Rectal smooth muscle tissue (tissue), 1 donor: ENCODE measurements around the gene SCAPER.

Source experiments
- H3K27ac ChIP-seq: one replicate; pipeline ENCODE4 v1.7.0; 2013; ENCODE audit warnings: low read depth, low read length, inconsistent platforms
- H3K27me3 ChIP-seq: one replicate; pipeline ENCODE4 v1.7.0; 2013; ENCODE audit warnings: low read length; ENCODE audit not compliant: control insufficient read depth, insufficient read depth
- H3K36me3 ChIP-seq: one replicate; pipeline ENCODE4 v1.7.0; 2013; ENCODE audit warnings: low read length; ENCODE audit not compliant: control insufficient read depth, insufficient read depth
- H3K4me1 ChIP-seq: one replicate; pipeline ENCODE4 v1.7.0; 2013; ENCODE audit warnings: low read length; ENCODE audit not compliant: control insufficient read depth, insufficient read depth
- H3K4me3 ChIP-seq: one replicate; pipeline ENCODE4 v1.7.0; 2013; ENCODE audit warnings: low read length
- H3K9ac ChIP-seq: one replicate; pipeline ENCODE4 v1.7.0; 2013; ENCODE audit warnings: low read length

Gene SCAPER

DNA sequence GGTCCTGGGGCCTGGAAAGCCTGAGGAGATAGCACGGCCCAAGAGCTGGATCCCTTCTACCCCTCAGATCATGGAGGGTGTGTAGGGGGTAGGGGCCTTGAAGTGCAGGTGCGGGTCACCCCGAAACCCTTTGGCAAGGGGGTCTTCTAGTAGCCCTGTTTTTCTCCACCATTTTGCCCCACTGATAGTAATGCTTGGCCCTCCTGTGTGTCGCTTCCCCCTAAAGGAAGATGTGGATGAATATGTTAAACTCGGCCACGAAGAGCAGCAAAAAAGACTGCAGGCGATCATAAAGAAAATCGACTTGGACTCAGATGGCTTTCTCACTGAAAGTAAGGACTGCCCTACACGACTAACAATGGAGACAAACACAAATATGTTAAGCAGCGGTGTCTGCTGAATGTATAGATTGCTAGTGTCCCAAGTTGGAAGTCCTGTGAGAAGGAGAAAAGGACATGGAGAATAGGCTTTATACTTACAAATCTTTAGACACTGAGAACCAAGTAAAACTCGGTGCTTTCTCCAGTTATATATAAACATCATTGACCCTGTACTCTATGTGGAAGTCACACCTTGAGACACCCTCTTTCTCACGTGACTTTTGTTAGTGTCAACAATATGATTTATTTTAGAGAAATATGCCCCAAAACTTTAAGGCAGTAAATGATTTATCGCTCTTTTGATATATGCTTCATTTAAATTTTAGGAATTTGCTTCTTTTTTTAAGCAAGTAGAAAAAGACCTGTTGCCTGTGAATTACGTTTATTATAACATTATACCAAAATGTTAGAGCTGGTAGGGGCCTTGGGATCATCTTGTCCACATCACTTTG is 27.2 kb upstream of the SCAPER start:
- H3K27me3 ChIP-seq: no peaks in the 10 kb centered on the region
- H3K27ac ChIP-seq: peak overlapping the region; percentile 62
- H3K4me3 ChIP-seq: peak overlapping the region; percentile 65
- peak overlapping the region; percentile 4 for H3K9ac ChIP-seq
- H3K4me1 ChIP-seq: no peaks in the 10 kb centered on the region
- peaks cover 3% of the 10 kb centered on the region for H3K36me3 ChIP-seq

DNA sequence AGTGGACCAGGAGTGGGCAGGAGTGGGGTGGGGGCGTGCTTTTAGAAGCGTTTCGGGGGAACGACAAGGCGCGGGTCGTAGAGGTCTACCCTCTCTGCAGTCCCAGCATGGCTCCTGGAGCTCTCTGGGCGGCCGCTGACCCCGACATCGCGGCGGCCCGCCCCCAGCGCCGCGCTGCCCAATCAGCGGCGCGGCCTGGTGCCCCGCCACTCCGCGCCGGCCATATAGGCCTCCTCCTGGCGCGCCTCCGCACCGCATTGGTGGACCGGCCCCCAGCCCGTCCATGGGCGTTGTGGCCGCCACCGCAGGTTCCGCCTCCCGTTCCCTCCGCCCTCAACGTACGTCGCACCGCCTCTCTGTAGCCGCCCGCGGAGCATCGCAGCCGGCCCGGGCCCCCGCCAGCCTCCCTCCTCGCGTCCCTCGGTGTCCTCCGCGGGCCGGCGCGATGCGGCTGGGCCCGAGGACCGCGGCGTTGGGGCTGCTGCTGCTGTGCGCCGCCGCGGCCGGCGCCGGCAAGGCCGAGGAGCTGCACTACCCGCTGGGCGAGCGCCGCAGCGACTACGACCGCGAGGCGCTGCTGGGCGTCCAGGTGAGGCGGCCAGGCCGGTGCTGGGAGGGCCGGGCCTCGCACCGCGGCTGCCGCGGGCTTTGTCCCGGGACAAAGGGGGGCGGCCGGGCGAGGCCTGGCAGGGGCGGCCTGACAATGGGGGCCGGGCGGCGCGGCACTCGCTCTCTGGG is 26.4 kb upstream of the SCAPER start, which contains the start of gene RCN2:
TSS of gene RCN2 (plus strand) at position 353 of the 738 bp plus-strand sequence. CDS start at position 446, 93 bp downstream.
- peak within 1 kb of the TSS; percentile 4 for H3K9ac ChIP-seq
- no peaks in the 10 kb centered on the region for H3K27me3 ChIP-seq
- no peaks in the 10 kb centered on the region for H3K4me1 ChIP-seq
- peak within 1 kb of the TSS; percentile 65 for H3K4me3 ChIP-seq
- H3K36me3 ChIP-seq: peaks cover 3% of the 10 kb centered on the region
- H3K27ac ChIP-seq: peak within 1 kb of the TSS; percentile 62

DNA sequence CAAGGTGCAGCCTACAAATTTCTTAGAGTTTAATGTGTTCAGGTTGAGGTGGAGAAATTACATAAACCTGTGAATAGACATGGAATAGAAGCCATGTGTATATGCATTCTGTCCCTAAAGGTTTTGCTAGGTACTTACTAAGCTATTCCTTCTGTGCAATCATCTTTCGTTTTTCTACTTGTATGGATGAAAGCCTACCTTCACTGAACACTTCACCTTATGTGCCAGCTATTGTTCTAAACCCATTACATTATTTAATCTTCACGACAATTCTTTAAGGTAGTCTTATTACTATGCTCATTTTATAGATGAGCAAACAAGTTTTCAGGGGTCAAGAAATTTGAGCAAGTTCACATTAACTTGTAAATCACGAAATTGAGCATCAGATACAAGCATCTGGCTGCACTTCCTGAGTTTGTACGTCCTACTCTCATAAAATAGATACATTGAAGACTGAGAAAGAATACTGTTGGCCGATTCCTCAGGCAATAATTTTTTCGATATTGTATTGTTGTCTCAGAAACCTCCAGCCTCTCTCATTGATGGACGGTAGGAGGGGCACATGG is 25.8 kb upstream of the SCAPER start:
- Histone ChIP-seq H3K4me3 (peak overlapping the region; percentile 60), H3K36me3 (no peaks in the 10 kb centered on the region), H3K27ac (peak overlapping the region; percentile 18), H3K4me1 (no peaks in the 10 kb centered on the region), H3K9ac (no peak overlapping the region), H3K27me3 (no peaks in the 10 kb centered on the region)

DNA sequence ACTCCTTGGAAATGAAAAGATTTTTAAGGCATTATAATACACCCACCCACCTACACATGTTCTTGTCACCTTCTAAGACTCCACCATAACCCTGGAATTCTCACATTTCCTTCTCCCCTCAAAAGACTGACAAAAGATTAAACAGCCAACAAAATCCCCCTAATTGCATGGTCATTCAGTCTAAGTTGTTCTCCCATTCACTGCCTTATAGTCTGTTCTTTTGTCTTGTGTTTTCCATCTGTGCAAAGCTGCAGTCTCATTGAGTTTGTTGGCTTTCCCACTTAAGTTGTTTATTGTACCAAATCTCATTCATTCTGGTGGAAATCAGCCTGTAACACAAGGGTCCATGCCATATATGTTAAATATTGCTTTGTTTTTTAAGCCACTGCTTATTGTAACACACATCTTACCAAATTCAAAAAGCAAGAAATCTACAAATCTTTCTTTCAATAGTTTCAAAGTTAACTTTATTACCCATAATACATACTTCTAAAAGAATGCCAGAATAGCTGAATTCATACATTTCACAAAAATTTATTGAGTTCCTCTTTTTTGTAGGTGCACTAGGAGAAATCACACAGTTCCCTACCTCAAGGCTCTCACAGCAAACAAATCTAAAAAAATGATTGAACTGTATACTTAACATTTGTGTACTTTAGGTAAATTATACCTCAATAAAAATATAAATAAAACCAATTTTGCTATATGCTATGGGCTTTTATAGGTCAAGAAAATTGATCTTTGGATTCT is 24.0 kb upstream of the SCAPER start:
- H3K36me3 ChIP-seq: no peaks in the 10 kb centered on the region
- no peaks in the 10 kb centered on the region for H3K27me3 ChIP-seq
- no peaks in the 10 kb centered on the region for H3K4me1 ChIP-seq
- H3K27ac ChIP-seq: no peak overlapping the region
- H3K4me3 ChIP-seq: no peak overlapping the region
- no peak overlapping the region for H3K9ac ChIP-seq

DNA sequence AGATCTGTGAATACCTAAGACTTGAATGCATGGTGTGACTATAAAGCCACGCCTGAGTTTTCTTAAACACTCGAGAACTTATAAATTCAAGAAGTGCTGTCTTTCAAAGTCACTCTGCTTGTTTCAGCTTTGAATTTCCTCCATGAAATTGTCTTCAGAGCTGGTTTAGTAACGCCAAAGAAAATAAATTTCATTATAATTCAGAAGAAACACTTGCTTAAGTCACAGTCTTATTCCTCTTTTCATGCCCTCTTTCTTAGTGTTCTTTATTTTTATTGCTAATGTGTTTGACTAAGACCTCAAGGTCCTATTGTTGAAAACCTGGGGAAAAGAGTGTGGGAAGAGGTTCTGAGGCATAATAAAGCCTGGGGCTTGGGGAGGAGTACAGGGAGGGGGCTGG is 23.1 kb upstream of the SCAPER start:
- Histone ChIP-seq H3K9ac (no peak overlapping the region), H3K27me3 (no peaks in the 10 kb centered on the region), H3K27ac (no peak overlapping the region), H3K4me3 (no peak overlapping the region), H3K36me3 (no peaks in the 10 kb centered on the region), H3K4me1 (no peaks in the 10 kb centered on the region)

GRCh38 chr15:76916369-76916768 is 11.2 kb upstream of the SCAPER start:
- no peak overlapping the region for H3K27ac ChIP-seq
- no peaks in the 10 kb centered on the region for H3K36me3 ChIP-seq
- no peaks in the 10 kb centered on the region for H3K27me3 ChIP-seq
- no peaks in the 10 kb centered on the region for H3K4me1 ChIP-seq
- H3K9ac ChIP-seq: no peak overlapping the region
- H3K4me3 ChIP-seq: no peak overlapping the region

GRCh38 chr15:76913737-76914136 is 8.6 kb upstream of the SCAPER start:
- H3K27ac ChIP-seq: no peak overlapping the region
- no peaks in the 10 kb centered on the region for H3K36me3 ChIP-seq
- H3K4me1 ChIP-seq: no peaks in the 10 kb centered on the region
- H3K9ac ChIP-seq: no peak overlapping the region
- no peaks in the 10 kb centered on the region for H3K27me3 ChIP-seq
- no peak overlapping the region for H3K4me3 ChIP-seq

- Histone ChIP-seq H3K4me1 (no peaks in the 10 kb centered on the region), H3K27me3 (no peaks in the 10 kb centered on the region), H3K27ac (no peak overlapping the region), H3K36me3 (no peaks in the 10 kb centered on the region), H3K9ac (no peak overlapping the region), H3K4me3 (no peak overlapping the region)
Measured at GRCh38 chr15:76912430-76912829, 7.3 kb upstream of the SCAPER start.

GRCh38 chr15:76905855-76906254 is 715 bp upstream of the SCAPER start:
- Histone ChIP-seq H3K27ac (peak overlapping the region; percentile 79), H3K4me1 (peaks cover 8% of the 10 kb centered on the region), H3K36me3 (no peaks in the 10 kb centered on the region), H3K27me3 (no peaks in the 10 kb centered on the region), H3K9ac (no peak overlapping the region), H3K4me3 (peak overlapping the region; percentile 91)

DNA sequence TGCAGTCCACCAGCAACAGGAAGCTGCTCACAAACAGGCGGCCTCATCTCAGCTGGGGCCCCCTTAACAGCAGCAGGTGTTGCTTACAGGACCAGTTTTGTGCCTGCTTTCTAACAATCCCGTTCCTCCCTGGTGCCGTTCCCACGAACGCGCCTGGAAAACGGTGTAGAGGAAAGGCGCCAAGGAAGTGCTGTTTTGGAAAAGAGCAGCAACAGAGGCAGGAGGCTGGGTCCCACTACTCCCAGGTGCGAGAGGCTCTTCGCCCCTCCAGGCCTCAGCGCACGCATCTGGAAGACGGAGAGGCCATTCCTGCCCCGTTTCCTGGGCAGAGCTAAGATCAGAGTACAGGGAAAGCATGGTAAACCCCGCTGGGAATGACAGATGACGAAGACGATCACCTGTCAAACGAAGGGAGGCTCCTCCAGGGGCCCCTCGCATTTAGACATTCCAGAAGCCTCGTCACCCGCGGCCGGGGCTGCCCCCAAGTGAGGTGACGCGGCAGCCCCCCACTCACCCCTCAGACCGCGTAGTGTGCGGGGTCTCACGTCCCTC is 603 bp downstream of the SCAPER start:
- Histone ChIP-seq H3K9ac (peak overlapping the region; percentile 3), H3K27me3 (no peaks in the 10 kb centered on the region), H3K27ac (peak overlapping the region; percentile 79), H3K4me3 (peak overlapping the region; percentile 91), H3K36me3 (no peaks in the 10 kb centered on the region), H3K4me1 (peaks cover 8% of the 10 kb centered on the region)

DNA sequence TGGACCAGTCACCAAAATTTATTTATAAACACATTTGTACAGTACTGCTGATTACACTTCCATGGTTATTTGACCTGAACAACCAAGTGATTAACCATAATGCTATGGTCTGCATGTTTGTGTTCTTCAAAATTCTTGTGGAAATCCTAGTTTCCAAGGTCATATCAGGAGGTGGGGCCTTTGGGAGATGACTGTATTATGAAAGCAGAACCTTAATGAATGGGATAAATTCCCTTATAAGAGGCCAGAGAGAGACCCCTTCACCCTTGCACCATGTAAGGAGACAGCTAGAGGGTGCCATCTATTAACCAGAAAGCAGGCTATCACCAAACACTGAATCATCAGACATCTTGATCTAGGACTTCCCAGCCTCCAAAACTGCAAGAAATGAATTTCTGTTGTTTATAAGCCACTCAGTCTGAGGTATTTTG is 1.9 kb downstream of the SCAPER start:
- Histone ChIP-seq H3K4me1 (peaks cover 8% of the 10 kb centered on the region), H3K9ac (no peak overlapping the region), H3K36me3 (no peaks in the 10 kb centered on the region), H3K27ac (no peak overlapping the region), H3K4me3 (no peak overlapping the region), H3K27me3 (no peaks in the 10 kb centered on the region)

GRCh38 chr15:76901965-76902364 is 3.2 kb downstream of the SCAPER start:
- Histone ChIP-seq H3K27ac (no peak overlapping the region), H3K9ac (no peak overlapping the region), H3K4me1 (peaks cover 8% of the 10 kb centered on the region), H3K36me3 (no peaks in the 10 kb centered on the region), H3K4me3 (no peak overlapping the region), H3K27me3 (no peaks in the 10 kb centered on the region)
